MCF 10A (cell line): ENCODE measurements around the gene HSPA1B. TPM values are rescaled to one million over a fixed set of nuclear protein-coding genes. Genes with fewer than 3 reads are reported as not detected.
A peak's percentile ranks its signal among the peaks of the same experiment; 100 is the strongest.

ENCODE experiments used
- BruUV-seq: library from RNA; stranded (reverse); fragments of 400-500 nt; replicated peaks from 2 replicates; lab custom pipeline; 2021; lab: Mats Ljungman, UMichigan
- CTCF ChIA-PET: fragments of 300-600 bp; sonication (Branson Sonifier 250); formaldehyde crosslinking; extraction: SDS; loops from one replicate; lab custom pipeline; 2021; ENCODE audit warnings: antibody characterized with exemption, inconsistent platforms; lab: Yijun Ruan, JAX
- POLR2A ChIA-PET: fragments of 300-600, 350-650 bp; sonication (Branson Sonifier 250); formaldehyde crosslinking; extraction: SDS; loops from one replicate; lab custom pipeline; 2020; ENCODE audit warnings: antibody characterized with exemption, inconsistent platforms; lab: Yijun Ruan, JAX
- DNase-seq: peaks from one replicate; pipeline ENCODE4 v3.0.0-alpha.2; 2018; ENCODE audit not compliant: unreplicated experiment
- H3K27ac Mint-ChIP-seq: one replicate; pipeline ENCODE4 v1.8.0; 2022; ENCODE audit warnings: mild to moderate bottlenecking, low read depth, mixed read lengths; ENCODE audit not compliant: unreplicated experiment
- H3K27me3 Mint-ChIP-seq: one replicate; pipeline ENCODE4 v1.8.0; 2022; ENCODE audit warnings: mixed read lengths; ENCODE audit not compliant: insufficient read depth, unreplicated experiment
- H3K36me3 Mint-ChIP-seq: one replicate; pipeline ENCODE4 v1.8.0; 2022; ENCODE audit warnings: mild to moderate bottlenecking, moderate library complexity, mixed read lengths; ENCODE audit not compliant: insufficient read depth, unreplicated experiment
- H3K4me1 Mint-ChIP-seq: one replicate; pipeline ENCODE4 v1.8.0; 2022; ENCODE audit warnings: mixed read lengths; ENCODE audit not compliant: insufficient read depth, unreplicated experiment
- H3K4me3 Mint-ChIP-seq: one replicate; pipeline ENCODE4 v1.8.0; 2022; ENCODE audit warnings: mild to moderate bottlenecking, moderate library complexity, mixed read lengths; ENCODE audit not compliant: unreplicated experiment
- H3K9me3 Mint-ChIP-seq: one replicate; pipeline ENCODE4 v1.8.0; 2022; ENCODE audit warnings: mixed read lengths; ENCODE audit not compliant: unreplicated experiment
- intact Hi-C: fragments of 100-400 bp; cut with micrococcal nuclease; formaldehyde crosslinking; loops from 2 replicates; pipeline ENCODE4 v1.14.1; 2022
- total RNA-seq: library from RNA; stranded (reverse); gene quantifications from 2 replicates; pipeline ENCODE4 v1.2.3, GENCODE V29; 2022
- TF ChIP-seq, protein P1 (sequence below): fragments of 200-600 bp; IDR thresholded peaks from one replicate; pipeline ENCODE4 v1.8.0; 2022; ENCODE audit warnings: antibody characterized with exemption, mild to moderate bottlenecking; ENCODE audit not compliant: unreplicated experiment

Gene HSPA1B
- total RNA-seq, 1 experiment from 2014 or later = 29.8 TPM

GRCh38 chr6:31794294-31794865 is 33.2 kb upstream of the HSPA1B start:
- TF ChIP-seq, protein P1, sequence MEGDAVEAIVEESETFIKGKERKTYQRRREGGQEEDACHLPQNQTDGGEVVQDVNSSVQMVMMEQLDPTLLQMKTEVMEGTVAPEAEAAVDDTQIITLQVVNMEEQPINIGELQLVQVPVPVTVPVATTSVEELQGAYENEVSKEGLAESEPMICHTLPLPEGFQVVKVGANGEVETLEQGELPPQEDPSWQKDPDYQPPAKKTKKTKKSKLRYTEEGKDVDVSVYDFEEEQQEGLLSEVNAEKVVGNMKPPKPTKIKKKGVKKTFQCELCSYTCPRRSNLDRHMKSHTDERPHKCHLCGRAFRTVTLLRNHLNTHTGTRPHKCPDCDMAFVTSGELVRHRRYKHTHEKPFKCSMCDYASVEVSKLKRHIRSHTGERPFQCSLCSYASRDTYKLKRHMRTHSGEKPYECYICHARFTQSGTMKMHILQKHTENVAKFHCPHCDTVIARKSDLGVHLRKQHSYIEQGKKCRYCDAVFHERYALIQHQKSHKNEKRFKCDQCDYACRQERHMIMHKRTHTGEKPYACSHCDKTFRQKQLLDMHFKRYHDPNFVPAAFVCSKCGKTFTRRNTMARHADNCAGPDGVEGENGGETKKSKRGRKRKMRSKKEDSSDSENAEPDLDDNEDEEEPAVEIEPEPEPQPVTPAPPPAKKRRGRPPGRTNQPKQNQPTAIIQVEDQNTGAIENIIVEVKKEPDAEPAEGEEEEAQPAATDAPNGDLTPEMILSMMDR = no peak
- H3K4me3 Mint-ChIP-seq = peak overlapping the region; percentile 99
- CTCF ChIA-PET = interaction anchor here (0.6 to 0.9 kb wide), 5 partner anchors 9 to 355 kb away, joined by 4 to 5 read pairs (median 4); partner anchors contain the start of gene CLIC1
- H3K9me3 Mint-ChIP-seq = no peaks in the 10 kb centered on the region
- DNase-seq = no peak
- peaks cover 31% of the 10 kb centered on the region for H3K4me1 Mint-ChIP-seq
- intact Hi-C loops = loop anchor here (2.0 kb wide), 2 partner anchors 36 to 66 kb away; partner anchors contain the start of gene DDAH2
- BruUV-seq = TSS peak; percentile 76
- peak overlapping the region; percentile 98 for H3K27ac Mint-ChIP-seq
- no peaks in the 10 kb centered on the region for H3K27me3 Mint-ChIP-seq
- H3K36me3 Mint-ChIP-seq = peaks cover 60% of the 10 kb centered on the region
- POLR2A ChIA-PET = interaction anchor here (0.6 to 3.2 kb wide), 25 partner anchors 10 to 834 kb away, joined by 3 to 79 read pairs (median 6); partner anchors contain the start of genes ABHD16A, C6orf47, CLIC1 and DDAH2

- TF ChIP-seq, protein P1 = no peak
- CTCF ChIA-PET = interaction anchor here (0.6 to 2.8 kb wide), 6 partner anchors 8 to 354 kb away, joined by 4 to 22 read pairs (median 4); partner anchors contain the start of genes CLIC1 and LSM2
- TSS peak; percentile 47 for BruUV-seq
- Mint-ChIP-seq H3K9me3 (no peaks in the 10 kb centered on the region), H3K27ac (peak overlapping the region; percentile 98), H3K27me3 (no peaks in the 10 kb centered on the region), H3K4me3 (peak overlapping the region; percentile 99), H3K36me3 (peaks cover 60% of the 10 kb centered on the region), H3K4me1 (peaks cover 31% of the 10 kb centered on the region)
- POLR2A ChIA-PET = interaction anchor here (0.6 to 3.2 kb wide), 29 partner anchors 9 to 403 kb away, joined by 3 to 79 read pairs (median 6); partner anchors contain the start of genes ABHD16A, BAG6, C6orf47 and CLIC1
- intact Hi-C loops = loop anchor here (2.0 kb wide), 2 partner anchors 36 to 66 kb away; partner anchors contain the start of gene DDAH2
- no peak for DNase-seq
These were observed 32.5 kb upstream of the HSPA1B start for GRCh38 chr6:31794866-31795615.

DNA sequence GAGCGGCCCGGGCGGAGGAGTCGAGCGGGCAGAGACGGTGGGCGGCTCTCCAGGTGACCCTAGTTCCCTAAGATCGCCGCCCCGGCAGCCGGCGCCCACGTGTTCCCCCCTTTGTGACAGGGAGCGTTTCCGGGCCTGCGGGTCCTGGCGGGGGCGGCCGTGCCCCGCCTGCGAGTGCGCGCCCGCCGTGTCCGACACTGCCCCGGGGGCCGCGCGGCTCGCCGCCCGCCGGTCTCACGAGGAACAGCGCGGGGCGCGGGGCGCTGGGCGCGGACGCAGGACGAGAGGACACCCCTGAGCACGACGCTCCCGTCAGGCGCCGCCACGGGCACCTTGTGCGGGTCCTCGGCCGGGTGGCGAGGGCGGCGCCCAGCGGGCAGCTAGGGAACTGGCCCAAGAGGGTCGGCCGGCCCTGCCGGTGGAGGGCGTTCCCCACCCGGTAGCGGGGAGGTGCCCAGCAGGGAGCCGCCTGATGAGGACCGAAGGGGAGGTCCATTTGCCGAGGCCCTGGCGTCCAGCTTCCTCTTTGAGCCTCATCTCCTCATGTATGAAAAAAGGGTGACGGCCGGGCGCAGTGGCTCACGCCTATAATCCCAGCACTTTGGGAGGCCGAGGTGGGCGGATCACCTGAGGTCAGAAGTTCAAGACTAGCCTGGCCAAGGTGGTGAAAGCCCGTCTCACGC is 31.8 kb upstream of the HSPA1B start, which contains the start of gene VARS1:
VARS1 (minus strand) TSS at position 137 of the 683 bp plus-strand sequence. CDS start 535 bp downstream, outside the sequence.
- peak; percentile 93 for DNase-seq
- H3K27me3 Mint-ChIP-seq = no peaks in the 10 kb centered on the region
- peaks cover 60% of the 10 kb centered on the region for H3K36me3 Mint-ChIP-seq
- ChIA-PET CTCF (interaction anchor here (0.6 to 2.8 kb wide), 9 partner anchors 10 to 138 kb away, joined by 3 to 22 read pairs (median 3); partner anchors contain the start of genes DDAH2 and LSM2), POLR2A (interaction anchor here (0.6 to 3.2 kb wide), 29 partner anchors 8 to 400 kb away, joined by 3 to 79 read pairs (median 6); partner anchors contain the start of genes ABHD16A, BAG6, C6orf47 and CLIC1)
- H3K27ac Mint-ChIP-seq = peak within 1 kb of the TSS; percentile 98
- no TSS peak for BruUV-seq
- intact Hi-C loops = loop anchor here (2.0 kb wide), 3 partner anchors 19 to 67 kb away; partner anchors contain the start of genes DDAH2, HSPA1A and HSPA1L
- TF ChIP-seq, protein P1 = peak; percentile 69
- H3K4me1 Mint-ChIP-seq = peaks cover 27% of the 10 kb centered on the region
- peak within 1 kb of the TSS; percentile 99 for H3K4me3 Mint-ChIP-seq
- H3K9me3 Mint-ChIP-seq = no peaks in the 10 kb centered on the region
